ENCODE measurements around the gene APOO.

DNA sequence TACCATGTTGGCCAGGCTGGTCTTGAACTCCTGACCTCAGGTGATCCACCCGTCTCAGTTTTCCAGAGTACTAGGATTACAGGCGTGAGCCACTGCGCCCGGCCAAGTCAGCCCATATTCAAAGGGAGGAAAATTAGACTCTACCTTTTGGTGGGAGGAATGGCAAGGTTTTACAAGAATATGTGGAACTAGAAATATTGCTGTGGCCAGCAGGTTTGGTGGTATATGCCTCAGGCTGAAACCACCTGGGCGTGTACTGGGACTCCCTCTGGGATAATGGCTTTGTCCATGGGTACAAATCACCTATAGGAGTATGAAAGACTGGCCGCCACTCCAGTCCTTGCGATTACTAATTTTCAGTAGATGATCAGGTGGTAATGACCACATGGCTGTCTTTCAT lies 92.4 kb downstream of the APOO start:
- TF ChIP-seq, protein P1, sequence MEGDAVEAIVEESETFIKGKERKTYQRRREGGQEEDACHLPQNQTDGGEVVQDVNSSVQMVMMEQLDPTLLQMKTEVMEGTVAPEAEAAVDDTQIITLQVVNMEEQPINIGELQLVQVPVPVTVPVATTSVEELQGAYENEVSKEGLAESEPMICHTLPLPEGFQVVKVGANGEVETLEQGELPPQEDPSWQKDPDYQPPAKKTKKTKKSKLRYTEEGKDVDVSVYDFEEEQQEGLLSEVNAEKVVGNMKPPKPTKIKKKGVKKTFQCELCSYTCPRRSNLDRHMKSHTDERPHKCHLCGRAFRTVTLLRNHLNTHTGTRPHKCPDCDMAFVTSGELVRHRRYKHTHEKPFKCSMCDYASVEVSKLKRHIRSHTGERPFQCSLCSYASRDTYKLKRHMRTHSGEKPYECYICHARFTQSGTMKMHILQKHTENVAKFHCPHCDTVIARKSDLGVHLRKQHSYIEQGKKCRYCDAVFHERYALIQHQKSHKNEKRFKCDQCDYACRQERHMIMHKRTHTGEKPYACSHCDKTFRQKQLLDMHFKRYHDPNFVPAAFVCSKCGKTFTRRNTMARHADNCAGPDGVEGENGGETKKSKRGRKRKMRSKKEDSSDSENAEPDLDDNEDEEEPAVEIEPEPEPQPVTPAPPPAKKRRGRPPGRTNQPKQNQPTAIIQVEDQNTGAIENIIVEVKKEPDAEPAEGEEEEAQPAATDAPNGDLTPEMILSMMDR (IDR thresholded peaks at IDR 0.05; ENCODE audit: low read depth, low read length, missing input control): no peak
- no peak for TF ChIP-seq GABPA (IDR thresholded peaks at IDR 0.05 in 1 of 2, conservative IDR thresholded peaks at IDR 0.05 in 1 of 2)
- TF ChIP-seq, protein P2, sequence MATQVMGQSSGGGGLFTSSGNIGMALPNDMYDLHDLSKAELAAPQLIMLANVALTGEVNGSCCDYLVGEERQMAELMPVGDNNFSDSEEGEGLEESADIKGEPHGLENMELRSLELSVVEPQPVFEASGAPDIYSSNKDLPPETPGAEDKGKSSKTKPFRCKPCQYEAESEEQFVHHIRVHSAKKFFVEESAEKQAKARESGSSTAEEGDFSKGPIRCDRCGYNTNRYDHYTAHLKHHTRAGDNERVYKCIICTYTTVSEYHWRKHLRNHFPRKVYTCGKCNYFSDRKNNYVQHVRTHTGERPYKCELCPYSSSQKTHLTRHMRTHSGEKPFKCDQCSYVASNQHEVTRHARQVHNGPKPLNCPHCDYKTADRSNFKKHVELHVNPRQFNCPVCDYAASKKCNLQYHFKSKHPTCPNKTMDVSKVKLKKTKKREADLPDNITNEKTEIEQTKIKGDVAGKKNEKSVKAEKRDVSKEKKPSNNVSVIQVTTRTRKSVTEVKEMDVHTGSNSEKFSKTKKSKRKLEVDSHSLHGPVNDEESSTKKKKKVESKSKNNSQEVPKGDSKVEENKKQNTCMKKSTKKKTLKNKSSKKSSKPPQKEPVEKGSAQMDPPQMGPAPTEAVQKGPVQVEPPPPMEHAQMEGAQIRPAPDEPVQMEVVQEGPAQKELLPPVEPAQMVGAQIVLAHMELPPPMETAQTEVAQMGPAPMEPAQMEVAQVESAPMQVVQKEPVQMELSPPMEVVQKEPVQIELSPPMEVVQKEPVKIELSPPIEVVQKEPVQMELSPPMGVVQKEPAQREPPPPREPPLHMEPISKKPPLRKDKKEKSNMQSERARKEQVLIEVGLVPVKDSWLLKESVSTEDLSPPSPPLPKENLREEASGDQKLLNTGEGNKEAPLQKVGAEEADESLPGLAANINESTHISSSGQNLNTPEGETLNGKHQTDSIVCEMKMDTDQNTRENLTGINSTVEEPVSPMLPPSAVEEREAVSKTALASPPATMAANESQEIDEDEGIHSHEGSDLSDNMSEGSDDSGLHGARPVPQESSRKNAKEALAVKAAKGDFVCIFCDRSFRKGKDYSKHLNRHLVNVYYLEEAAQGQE (IDR thresholded peaks at IDR 0.05): no peak
- no peak for TF ChIP-seq TAF1 (conservative IDR thresholded peaks at IDR 0.05)
- TF ChIP-seq, protein P3, sequence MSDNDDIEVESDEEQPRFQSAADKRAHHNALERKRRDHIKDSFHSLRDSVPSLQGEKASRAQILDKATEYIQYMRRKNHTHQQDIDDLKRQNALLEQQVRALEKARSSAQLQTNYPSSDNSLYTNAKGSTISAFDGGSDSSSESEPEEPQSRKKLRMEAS (IDR thresholded peaks at IDR 0.05): no peak
- no peak for TF ChIP-seq NR2F2 (IDR thresholded peaks at IDR 0.05)
- TF ChIP-seq JUND (IDR thresholded peaks at IDR 0.05): no peak
- no peak for TF ChIP-seq SP1 (IDR thresholded peaks at IDR 0.05)
- TF ChIP-seq, protein P4, sequence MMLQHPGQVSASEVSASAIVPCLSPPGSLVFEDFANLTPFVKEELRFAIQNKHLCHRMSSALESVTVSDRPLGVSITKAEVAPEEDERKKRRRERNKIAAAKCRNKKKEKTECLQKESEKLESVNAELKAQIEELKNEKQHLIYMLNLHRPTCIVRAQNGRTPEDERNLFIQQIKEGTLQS (IDR thresholded peaks at IDR 0.05): no peak
- no peak for TF ChIP-seq RAD21 (IDR thresholded peaks at IDR 0.05)
